Fibroblast of peridontal ligament (primary cell): ENCODE data around the gene SBK3.
A peak's percentile ranks its signal among the peaks of the same experiment; 100 is the strongest.
"Not testable (repeated sequence)": the region's sequence is repeated elsewhere in the genome, so short reads cannot be mapped to it uniquely, and the experiment has no call there.

Source experiments
- DNase-seq: peaks from one replicate; pipeline ENCODE4 v3.0.0-alpha.2; 2010; ENCODE audit errors: extremely low read depth

SBK3 gene

DNA sequence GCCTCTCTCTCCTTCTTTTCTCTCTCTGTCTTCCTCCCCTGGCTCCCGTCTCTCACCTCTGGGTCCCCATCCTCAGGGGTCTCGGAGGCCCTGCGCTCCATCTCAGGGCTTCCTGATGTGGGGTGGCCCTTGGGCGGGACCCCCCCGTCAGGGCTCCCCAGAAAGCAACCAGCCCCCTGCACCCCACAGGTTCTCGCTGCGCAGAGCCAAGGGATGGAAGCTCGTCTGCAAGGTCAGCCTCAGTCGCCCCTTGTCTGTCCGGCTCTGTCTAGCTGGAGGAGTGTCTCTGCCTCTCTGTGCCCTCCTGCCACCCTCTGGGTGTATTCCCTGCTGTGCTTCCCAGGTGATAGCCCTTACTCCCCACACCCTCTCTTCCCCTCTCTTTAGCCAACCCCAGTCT is at the start of gene SBK3:
Gene SBK3, minus strand, starts transcription at position 101 of the 400 bp plus-strand sequence. Its CDS starts 0 bp downstream, at position 101.
- DNase-seq, result no peak

GRCh38 chr19:55593096-55593772 is 47.9 kb upstream of the SBK3 start:
- no peak for DNase-seq

GRCh38 chr19:55592391-55593090 is 47.2 kb upstream of the SBK3 start:
- no peak for DNase-seq

- DNase-seq, result no peak
Measured at GRCh38 chr19:55591555-55591954, 46.2 kb upstream of the SBK3 start.

DNA sequence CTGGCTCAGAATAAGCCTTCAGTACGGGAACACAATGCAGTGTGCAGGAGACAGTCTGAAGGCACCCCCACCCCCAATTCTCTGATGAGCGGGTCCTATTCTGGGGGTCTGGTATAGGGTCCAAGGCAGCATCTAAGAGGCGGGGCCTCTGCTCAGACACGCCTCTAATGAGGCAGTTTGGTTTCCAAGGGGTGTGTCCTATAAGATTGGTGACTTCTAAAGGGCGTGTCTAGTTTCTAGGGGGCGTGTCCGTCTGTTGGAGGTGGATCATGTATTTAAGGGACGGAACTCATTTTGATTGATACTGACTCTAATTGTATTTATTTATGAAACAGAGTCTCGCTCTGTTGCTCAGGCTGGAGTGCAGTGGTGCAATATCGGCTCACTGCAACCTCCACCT is 45.3 kb upstream of the SBK3 start:
- DNase-seq, result no peak

- DNase-seq, result no peak
Measured at GRCh38 chr19:55590109-55590508, 44.8 kb upstream of the SBK3 start.

DNA sequence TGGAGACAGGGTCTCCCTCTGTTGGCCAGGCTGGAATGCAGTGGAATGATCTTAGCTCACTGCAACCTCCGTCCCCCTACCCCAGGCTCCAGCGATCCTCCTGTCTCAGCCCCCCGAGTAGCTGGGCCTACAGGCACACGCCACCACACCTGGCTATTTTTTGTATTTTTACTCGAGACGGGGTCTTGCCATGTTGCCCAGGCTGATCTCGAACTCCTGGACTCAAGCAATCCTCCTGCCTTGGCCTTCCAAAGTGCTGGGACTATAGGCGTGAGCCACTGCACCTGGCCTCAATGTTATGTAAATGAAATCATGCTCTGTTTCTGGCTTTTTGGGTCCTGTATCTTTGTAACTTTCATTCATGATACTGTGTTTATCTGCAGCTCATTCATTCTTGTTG is 43.4 kb upstream of the SBK3 start:
- DNase-seq, result no peak

DNA sequence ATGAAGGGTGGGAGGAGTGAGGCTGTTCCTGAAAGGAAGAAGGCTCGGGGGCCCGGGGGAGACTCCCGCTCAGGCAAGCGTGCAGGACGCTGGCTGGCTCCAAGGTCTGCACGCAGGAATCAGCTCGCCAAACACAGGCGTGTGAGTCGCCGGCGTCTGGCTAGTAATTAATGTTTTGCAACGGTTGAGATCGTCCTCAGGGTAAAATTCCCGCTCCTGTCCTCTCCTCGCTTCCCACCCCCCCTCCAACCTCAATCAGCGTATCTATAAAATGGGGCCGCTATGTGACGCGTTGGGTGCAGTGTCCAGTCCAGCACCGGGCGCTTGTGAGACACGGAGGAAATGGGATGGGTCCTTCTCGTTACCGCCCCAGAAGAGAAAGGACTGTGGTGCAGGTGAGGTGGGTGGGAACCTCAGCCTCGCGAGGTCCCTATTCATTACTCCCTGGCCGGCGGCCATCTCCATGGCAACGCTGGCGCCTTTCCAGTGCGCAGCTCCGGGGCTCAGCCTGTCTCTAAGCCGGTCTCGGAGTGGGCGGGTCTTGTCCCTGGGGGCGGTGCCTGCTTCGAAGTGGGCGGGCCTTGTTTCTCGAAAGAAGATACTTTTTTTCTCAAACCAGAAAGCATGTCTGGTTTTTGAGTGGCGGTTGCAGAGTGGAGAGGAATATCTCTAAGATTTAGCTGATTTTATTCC is 41.8 kb upstream of the SBK3 start:
- DNase-seq, result peak; percentile 84

DNA sequence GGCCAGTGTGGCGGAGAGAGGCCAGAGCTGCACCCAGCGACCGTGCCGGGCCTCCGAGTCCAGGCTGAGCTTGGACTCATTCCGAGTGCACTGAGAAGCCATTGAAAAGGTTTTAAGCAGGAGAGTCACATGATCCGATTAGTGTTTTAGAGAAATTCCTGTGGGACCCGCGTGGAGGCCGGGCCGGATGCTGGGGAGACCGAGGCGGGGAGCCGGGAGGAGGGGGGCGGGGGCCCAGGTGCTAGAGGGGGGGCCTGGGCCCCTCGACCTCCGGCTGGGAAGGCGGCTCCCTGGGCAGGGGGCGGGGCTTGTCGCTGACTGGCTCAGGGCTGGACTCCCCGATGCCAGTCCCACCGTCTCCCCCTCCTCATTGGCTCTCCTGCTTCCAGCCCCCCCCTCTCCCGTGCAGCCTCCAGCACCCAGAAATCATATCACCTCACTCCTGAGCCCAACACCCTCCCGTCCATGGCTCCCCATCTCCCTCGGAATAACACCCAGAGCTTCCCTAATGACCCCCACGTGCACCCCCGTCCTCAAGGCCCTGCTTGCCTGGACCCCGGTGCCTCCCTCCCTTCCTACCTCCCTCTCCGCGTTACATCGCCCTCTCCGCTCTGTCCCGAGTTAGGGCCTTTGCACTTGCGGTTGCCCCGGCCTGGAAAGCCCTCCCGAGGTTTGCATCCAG is 40.5 kb upstream of the SBK3 start:
- peak; percentile 40 for DNase-seq

- DNase-seq, result no peak
Measured at GRCh38 chr19:55584871-55585270, 39.5 kb upstream of the SBK3 start.

DNA sequence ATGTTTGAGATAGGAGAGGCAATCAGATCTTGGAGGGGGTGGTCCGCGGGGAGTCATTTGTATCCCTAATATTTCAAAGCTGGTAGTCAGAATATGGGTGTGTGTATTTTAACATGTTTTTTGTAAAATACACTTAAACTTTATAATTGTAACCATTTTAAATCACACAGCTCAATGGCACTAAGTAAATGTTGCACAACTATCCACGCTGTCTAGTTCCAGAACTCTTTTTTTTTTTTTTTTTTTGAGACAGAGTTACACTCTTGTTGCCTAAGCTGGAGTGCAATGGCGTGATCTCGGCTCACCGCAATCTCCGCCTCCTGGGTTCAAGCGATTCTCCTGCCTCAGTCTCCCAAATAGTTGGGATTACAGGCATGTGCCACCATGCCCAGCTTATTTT is 38.6 kb upstream of the SBK3 start:
- DNase-seq, result not testable (repeated sequence)

DNA sequence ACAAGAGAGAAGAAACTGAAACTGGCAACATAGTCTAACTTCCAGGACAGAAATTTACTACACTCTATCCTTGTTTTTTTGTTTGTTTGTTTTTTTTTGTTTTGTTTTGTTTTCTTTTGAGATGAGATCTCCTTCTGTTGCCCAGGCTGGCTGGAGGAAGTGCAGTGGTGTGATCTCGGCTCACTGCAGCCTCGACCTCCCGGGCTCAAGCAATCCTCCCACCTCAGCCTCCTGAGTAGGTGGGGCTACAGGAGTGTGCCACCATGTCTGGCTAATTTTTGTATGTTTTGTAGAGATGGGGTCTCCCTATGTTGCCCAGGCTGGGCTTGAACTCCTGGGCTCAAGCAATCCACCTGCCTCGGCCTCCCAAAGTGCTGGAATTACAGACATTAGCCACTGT is 36.9 kb upstream of the SBK3 start:
- not testable (repeated sequence) for DNase-seq

DNA sequence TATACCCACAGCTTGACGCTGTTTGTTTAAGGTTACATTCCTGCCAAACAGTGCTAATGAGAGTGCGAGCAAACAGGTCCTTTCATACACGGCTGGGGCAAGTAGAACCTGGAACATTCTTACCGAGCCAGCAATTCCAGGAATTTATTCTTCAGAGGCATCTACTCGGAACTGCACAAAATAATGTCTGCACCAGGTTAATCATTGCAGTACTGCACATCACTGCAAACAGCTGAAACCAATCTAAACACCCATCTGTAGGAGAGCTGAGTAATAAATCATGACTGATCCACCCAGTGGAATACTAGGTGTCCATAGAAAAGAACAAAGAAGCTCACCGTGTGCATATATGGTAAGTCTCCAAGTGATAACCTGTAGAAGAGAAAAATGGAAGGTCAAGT is 36.5 kb upstream of the SBK3 start:
- DNase-seq, result no peak

GRCh38 chr19:55581145-55581822 is 35.9 kb upstream of the SBK3 start:
- DNase-seq, result no peak

DNA sequence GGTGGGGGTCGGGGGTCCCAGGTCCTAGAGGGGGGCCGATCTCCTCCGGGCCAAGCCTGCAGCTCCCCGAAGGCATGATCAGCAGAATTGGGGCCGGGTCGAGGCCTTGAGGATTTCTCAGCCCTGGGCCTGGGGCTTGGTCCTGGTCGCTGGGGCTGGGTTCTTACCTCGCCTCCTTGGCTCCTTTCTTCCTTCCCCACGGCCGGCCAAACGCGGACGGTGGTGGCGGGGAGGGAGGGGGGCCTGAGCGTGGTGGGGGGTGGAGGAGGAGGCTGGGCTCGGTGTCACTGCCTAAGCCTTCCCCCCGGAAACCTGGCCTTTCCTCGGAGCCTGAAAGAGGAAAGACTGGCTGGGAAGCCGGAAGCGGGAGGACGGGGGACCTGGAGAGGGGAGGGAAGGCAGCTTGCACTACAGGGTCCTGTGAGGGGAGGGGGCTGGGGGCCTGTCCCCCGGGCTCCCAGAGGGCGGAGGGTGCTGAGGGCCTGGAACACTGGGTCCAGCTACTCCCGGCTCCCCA is 35.3 kb upstream of the SBK3 start, which contains the start of gene ZNF579:
Gene ZNF579, minus strand, starts transcription at position 221 of the 517 bp plus-strand sequence. CDS start 1,209 bp downstream, outside the sequence.
- peak; percentile 91 for DNase-seq

- DNase-seq, result peak; percentile 33
Measured at GRCh38 chr19:55579766-55580621, 34.7 kb upstream of the SBK3 start.

GRCh38 chr19:55578761-55579747 is 33.7 kb upstream of the SBK3 start:
- DNase-seq, result no peak

DNA sequence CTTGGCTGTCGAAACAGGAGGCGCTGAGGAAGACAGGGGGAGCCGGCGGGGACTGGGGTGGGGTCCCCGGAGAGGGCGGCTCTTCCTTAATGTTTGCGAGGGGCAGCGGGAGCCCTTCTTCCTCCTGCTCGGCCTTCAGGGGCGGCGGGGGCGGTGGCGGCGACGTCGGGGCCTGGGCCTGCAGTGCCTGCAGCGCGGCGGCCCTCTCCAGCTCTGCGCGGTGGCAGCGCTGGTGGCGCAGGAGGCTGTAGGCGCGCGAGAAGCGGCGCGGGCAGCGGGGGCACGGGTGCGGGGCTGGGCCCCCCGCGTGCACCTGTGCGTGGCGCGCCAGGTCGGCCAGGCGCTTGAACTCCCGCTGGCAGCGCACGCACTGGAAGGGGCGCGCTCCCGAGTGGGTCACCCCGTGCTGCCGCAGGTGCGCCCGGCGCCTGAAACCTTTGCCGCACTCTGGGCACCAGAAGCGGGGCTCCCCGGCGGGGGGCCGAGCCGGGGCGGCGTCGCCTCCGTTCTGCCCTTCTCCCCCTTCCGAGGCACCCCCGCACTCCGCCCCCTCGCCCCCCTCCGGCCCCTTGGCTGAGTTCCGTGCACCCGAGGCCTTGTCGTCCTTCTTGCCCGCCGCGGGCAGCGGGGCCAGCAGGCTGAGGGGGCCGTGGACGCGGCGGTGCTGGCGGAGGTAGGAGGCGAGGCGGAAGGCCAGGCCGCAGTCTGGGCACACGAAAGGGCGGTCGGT is 32.9 kb upstream of the SBK3 start:
- no peak for DNase-seq
